NCI-H2171 (cell line): Measurements from ENCODE around the gene PDE6H.

Experiments
- DNase-seq: peaks from one replicate; lab custom pipeline; 2025; lab: John Stamatoyannopoulos, UW

PDE6H gene

DNA sequence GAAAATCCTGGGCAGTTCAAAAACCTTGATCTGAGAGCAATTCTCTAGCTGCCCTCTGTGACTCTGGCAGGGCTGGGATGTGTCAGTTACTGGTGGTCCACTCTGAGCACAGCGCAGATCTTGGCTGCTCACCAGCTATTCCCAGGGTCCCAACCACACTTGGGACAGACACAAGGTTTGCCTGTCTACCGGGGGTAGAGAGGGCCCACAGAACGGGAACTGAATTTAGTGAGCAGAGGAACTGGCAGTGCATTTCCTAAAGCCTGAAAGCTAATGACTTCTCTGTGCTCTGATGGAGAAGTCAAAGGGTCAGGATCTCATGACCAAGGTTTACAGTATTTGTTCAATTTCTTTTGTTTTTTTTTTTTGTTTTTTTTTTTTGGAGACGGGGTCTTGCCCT, 2.6 kb downstream of the PDE6H start:
- DNase-seq = no peak

DNA sequence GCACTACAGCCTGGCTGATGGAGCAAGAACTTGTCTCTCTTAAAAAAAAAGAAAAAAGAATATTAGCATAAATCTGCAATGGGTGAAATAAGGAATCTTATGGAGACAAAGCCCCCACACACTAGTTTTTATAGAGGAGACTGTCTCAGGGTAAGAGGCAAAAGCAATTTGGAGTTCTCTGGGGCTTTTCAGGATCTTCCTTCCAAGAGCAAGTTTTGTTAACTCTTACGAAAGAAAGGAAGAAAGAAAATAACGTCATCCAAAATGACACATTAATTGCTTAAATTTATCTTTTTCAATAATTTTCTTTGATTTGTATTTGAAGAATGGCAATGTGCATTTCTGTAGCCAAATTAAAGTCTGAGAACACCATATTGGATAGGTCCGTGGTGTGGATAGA, 3.8 kb downstream of the PDE6H start:
- no peak for DNase-seq

GRCh38 chr12:14979468-14979867, 6.6 kb downstream of the PDE6H start:
- DNase-seq = no peak

DNA sequence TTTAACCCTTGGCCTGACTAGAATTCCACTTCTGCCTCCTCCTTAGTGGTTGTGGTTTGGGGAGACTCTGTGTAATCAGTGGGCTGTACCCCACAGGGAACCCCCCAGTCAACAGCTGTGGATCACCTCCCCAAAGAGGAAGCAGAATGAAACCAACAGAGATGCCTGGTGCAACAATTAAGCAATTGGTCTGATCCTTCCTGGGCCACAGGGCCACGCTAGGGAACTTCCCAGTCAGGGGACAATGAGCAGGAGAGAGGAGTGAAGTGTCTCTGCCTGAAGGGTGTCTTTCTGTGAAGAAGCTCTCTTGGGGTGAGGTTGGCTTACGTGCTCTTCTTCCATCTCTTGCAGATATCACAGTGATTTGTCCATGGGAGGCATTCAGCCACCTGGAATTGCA, 8.2 kb downstream of the PDE6H start:
- no peak for DNase-seq

DNA sequence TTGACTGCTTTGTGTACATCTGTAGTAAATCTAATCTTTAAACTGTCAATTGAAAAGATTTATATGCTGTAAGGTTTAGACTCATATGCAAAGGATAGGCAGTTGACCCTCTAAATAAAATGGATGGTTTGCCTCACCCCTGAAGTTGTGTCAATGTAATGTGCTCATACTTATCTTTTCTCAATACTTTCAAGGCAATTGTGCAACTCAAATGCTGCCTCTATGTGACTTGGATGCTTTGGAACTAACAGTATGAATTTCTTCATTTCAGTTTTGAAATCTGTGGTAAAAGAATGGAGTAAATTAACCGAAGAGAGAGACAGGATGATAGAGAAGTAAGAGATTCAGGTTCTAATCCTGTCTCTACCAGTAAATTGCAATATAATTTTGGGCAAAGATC, 9.7 kb downstream of the PDE6H start:
- DNase-seq = no peak

GRCh38 chr12:14982991-14983390, 10.1 kb downstream of the PDE6H start:
- DNase-seq = no peak

DNA sequence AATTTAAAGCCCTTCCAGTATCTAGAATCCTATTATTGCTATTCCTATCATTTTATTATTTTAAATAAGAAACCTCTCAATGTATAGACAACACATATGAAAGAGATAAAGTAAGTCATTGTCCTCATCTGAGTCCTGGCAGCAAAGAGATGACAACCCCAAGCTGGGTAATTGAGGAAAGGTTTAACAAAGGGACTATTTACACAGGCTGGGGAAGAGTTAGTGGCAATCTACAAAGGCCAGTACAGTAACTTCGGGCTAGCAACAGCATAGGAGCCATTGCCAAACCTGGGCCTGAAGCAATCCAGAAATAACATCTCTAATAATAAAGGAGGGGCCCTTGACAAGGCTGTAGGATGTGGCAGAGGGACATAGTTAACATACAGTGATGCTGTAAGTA, 11.2 kb downstream of the PDE6H start:
- no peak for DNase-seq

DNA sequence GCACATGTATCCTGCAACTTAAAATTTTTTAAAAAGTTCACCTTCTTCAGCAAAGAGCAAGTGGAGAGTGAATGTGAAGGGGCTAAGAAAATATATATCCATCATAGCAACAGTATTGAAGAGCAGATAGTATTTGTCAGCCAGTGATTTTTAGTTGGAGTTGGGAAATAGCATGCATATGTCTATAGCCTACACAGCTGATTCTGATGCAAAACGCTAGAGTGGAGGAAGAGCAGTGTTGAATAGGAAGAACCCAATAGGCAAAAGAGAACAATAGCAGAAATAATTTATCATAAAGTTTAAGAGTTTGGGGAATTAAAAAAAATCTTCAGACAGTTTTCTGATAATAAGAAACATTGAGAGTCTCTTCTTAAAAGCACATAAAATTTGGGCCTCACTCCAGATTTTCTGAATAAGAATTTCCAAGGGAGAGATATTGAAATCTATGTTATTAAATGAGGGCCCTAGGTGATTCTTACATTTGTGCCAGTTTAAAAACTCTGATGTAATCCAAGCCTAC, 12.0 kb downstream of the PDE6H start:
- DNase-seq = no peak

- no peak for DNase-seq
Observed at GRCh38 chr12:14986449-14986848, 13.6 kb downstream of the PDE6H start.

DNA sequence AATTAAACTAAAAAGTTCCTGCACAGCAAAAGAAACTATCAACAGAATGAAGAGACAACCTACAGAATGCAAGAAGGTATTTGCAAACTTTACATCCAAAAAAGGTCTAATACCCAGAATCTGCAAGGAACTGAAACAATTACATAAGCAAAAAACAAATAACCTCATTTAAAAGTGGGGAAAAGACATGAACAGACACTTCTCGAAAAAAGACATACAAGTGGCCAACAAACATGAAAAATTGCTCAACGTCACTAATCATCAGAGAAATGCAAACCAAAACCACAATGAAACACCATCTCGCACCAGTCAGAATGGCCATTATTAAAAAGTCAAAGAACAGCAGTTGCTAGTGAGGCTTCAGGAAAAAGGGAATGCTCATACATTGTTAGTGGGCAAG, 15.2 kb downstream of the PDE6H start:
- DNase-seq = no peak

DNA sequence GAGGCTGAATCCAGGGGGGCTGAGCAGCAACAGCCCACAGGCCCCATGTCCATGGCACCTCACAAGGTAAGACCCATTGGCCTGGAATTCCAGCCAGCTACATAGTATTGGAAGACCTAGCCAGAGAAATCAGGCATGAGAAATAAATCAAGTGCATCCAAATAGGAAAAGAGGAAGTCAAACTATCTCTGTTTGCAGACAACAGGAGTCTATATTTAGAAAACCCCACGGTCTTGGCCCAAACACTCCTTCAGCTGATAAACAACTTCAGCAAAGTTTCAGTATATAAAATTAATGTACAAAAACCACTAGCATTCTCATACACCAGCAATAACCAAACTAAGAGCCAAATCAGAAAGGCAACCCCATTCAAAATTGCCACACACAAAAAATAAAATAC, 16.9 kb downstream of the PDE6H start:
- DNase-seq = no peak

- DNase-seq = no peak
Observed at GRCh38 chr12:14991069-14991468, 18.2 kb downstream of the PDE6H start.

- DNase-seq = no peak
Observed at GRCh38 chr12:14992673-14993072, 19.8 kb downstream of the PDE6H start.

DNA sequence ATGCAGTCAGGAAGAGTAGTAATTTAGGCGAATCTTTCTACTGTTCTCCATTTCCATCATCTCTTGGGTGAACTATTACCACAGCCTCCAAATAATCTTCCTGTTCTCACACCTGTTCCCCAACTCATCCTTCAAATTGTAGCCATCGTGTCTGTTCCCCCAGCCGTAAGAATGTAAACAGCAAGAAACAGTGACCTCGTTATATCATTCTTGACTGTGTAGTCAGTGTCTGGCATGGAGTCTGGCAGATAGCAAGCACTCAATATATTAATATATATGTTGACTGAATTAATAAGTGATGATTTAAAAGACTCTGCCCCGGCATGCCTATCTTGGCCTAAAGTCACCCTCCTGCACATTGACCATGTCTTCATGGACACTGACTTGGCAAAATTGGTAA, 20.3 kb downstream of the PDE6H start:
- DNase-seq = no peak

DNA sequence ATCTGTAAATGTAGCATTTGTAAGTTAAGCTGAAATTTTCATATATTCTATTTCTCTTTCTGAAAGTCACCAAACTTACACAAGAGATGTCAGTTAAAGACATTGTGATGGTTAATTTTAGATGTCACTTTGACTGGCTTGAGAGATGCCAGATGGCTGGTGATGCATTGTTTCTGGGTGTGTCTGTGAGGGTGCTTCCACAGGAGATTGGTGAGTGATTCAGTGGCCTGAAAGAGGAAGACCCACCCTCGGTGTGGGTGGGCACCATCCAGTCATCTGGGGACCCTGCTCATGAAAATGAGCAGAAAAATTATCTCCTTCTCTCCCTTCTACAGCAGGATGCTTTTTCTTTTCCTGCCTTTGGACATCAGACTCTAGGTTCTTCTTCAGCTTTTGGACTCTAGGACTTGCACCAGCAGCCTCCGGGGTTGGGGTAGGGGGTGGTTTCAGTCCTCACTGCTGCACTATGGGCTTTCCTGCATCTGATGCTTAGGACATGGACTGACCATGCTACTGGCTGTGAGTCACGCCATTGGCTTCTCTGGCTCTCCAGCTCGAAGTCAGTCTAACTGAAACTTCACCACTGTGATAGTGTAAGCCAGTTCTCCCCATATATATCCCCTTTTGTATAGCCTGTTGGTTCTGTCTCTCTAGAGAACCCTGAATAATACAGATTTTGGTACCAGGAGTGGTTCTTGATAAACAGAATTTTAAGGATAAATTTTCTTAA, 20.9 kb downstream of the PDE6H start:
- DNase-seq = no peak

- no peak for DNase-seq
Observed at GRCh38 chr12:14994610-14995009, 21.8 kb downstream of the PDE6H start.

- DNase-seq = peak; percentile 8
Observed at GRCh38 chr12:14995583-14996425, 23.0 kb downstream of the PDE6H start.

DNA sequence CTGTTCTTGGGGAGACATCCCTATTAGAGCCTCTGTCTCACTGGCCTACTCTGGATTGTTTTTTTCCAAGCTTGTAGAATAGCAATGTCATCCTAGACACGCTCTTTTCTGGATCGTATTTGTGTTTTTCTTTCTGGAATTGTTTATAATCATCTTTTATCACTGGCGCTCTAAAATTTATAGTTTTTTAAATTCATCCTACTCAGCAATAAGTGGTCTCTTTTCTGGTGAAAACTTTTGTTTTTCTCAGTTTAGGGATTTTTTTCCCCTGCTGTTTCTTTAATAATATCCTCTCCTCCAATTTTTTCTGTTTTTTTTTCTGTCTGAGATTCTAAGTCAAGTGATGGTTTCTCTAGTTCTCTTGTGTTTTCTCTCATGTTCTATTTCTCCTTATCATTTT, 25.2 kb downstream of the PDE6H start:
- no peak for DNase-seq

- DNase-seq = no peak
Observed at GRCh38 chr12:14999021-14999694, 26.3 kb downstream of the PDE6H start.

GRCh38 chr12:14999695-15000365, 27.0 kb downstream of the PDE6H start:
- DNase-seq = no peak

- no peak for DNase-seq
Observed at GRCh38 chr12:15000575-15000974, 27.7 kb downstream of the PDE6H start.

- peak; percentile 31 for DNase-seq
Observed at GRCh38 chr12:15001733-15002382, 29.0 kb downstream of the PDE6H start.
